Activated CD4-positive, alpha-beta T cell treated with anti-CD3 and anti-CD28 coated beads for 48 hours (primary cell): ENCODE data around the gene LRMDA.

Source experiments
- DNase-seq: peaks from one replicate; pipeline ENCODE4 v3.0.0-alpha.2; 2020

The LRMDA gene

GRCh38 chr10:75431180-75432111 is at the start of gene LRMDA:
LRMDA (plus strand) TSS chr10:75431624.
- DNase-seq = no peak

- no peak for DNase-seq
Measured at GRCh38 chr10:75386128-75386527, 45.3 kb upstream of the LRMDA start.

GRCh38 chr10:75388082-75388481 is 43.3 kb upstream of the LRMDA start:
- DNase-seq = no peak

GRCh38 chr10:75390178-75390577 is 41.2 kb upstream of the LRMDA start:
- no peak for DNase-seq

- DNase-seq = no peak
Measured at GRCh38 chr10:75392271-75392670, 39.2 kb upstream of the LRMDA start.

- DNase-seq = no peak
Measured at GRCh38 chr10:75392744-75393143, 38.7 kb upstream of the LRMDA start.

GRCh38 chr10:75394221-75394620 is 37.2 kb upstream of the LRMDA start:
- no peak for DNase-seq

- DNase-seq = peak; percentile 55
Measured at GRCh38 chr10:75395066-75395931, 36.1 kb upstream of the LRMDA start.

GRCh38 chr10:75395932-75396630 is 35.3 kb upstream of the LRMDA start:
- DNase-seq = no peak

- DNase-seq = no peak
Measured at GRCh38 chr10:75396631-75397495, 34.6 kb upstream of the LRMDA start.

- DNase-seq = no peak
Measured at GRCh38 chr10:75397496-75398199, 33.8 kb upstream of the LRMDA start.

- no peak for DNase-seq
Measured at GRCh38 chr10:75398200-75398691, 33.2 kb upstream of the LRMDA start.

GRCh38 chr10:75398692-75399460 is 32.5 kb upstream of the LRMDA start:
- no peak for DNase-seq

- peak; percentile 61 for DNase-seq
Measured at GRCh38 chr10:75399461-75400162, 31.8 kb upstream of the LRMDA start.

- no peak for DNase-seq
Measured at GRCh38 chr10:75400163-75400770, 31.2 kb upstream of the LRMDA start.

- DNase-seq = peak; percentile 46
Measured at GRCh38 chr10:75400771-75401568, 30.5 kb upstream of the LRMDA start.

- DNase-seq = peak; percentile 75
Measured at GRCh38 chr10:75401569-75402485, 29.6 kb upstream of the LRMDA start, which contains the start of gene ZNF503. ZNF503 (minus strand) TSS chr10:75401764; CDS start chr10:75401419, 345 bp downstream.
